GM19463 (cell line): Measurements from ENCODE around the gene SLC25A39.
"Not testable (repeated sequence)": the region's sequence is repeated elsewhere in the genome, so short reads cannot be mapped to it uniquely, and the experiment has no call there.

ENCODE experiments used
- ATAC-seq: cut with Tn5 transposase; IDR thresholded peaks from one replicate; pipeline ENCODE4 v1.9.1; 2021; ENCODE audit warnings: mild to moderate bottlenecking, moderate library complexity; ENCODE audit not compliant: unreplicated experiment

SLC25A39 gene

DNA sequence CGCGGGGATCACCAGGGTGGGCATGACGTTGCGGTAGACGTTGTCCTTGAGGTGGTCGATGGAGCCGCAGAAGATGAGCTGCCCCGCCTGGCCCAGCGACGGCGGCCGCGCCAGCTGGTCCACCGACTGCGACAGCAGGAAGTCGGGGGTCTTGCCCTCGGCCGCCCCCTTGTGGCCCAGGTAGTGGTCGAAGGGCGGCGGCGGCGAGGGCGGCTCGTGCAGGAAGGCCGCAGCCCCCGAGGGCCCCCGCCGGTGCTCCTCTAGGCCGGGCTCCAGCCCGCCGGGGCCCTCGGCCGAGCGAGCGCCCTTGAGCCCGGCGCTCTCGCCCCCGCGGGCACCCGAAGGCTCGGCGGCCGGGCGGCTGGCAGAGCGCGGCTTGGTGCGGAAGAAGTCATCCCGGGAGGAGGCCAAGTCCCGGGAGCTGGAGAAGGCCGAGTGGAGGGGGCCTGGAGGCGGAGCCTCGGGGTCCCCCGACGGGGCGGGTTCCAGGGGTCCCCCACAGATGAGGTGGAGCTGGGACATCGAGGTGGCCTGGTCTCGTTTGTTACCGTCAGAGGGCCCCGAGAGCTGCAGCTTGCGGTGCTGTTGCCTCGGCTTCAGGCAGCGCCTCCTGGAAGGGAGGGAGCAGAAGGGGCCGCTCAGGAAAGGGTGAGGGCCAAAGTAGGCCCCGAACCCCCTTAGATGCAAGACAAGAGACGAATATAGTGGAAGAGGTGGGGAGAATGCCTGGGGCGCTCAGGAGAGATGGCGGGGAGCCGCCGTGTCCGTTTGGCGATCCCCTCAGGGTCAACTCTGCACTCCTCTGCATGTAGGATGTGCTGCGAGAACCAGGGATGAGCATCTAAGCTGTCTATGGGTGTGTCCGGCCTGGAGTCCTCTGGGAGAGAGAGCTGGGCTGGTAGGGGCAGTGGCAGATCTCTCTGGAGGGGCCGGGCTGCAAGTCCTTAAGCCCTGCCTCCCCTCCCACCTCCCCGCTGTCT lies 30.2 kb upstream of the SLC25A39 start:
- ATAC-seq = no peak

DNA sequence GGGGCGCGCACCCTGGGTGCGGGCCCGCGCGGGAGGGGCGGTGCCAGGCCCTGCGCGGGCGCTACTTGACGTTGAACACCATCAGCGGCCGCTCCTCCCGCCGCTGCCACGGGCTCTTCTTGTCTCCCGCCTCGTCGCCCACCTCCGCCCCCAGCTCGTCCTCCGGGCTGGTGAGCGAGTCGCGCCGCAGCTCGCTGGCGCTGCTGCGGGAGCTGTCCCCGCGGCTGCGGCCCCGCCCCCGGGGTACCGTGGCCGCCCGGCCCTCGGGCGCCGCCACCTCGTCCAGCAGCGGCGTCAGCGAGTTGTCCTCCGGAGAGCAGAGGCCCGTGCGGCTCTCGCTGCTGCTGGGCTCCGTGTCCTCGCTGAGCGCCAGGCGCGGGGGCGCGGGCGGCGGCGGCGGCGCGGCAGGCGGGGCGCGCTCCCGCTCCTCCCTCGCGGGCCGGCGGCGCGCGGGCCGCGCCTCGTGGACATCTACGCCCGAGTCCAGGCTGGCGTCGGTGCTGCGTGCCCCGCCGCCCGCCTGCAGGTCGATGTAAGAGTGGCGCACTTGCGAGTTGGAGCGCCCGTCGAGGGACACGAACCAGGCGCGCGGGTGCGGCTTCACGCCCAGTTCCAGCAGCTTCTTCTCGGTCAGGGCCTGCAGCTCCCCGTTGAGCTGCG lies 29.2 kb upstream of the SLC25A39 start:
- ATAC-seq = no peak

DNA sequence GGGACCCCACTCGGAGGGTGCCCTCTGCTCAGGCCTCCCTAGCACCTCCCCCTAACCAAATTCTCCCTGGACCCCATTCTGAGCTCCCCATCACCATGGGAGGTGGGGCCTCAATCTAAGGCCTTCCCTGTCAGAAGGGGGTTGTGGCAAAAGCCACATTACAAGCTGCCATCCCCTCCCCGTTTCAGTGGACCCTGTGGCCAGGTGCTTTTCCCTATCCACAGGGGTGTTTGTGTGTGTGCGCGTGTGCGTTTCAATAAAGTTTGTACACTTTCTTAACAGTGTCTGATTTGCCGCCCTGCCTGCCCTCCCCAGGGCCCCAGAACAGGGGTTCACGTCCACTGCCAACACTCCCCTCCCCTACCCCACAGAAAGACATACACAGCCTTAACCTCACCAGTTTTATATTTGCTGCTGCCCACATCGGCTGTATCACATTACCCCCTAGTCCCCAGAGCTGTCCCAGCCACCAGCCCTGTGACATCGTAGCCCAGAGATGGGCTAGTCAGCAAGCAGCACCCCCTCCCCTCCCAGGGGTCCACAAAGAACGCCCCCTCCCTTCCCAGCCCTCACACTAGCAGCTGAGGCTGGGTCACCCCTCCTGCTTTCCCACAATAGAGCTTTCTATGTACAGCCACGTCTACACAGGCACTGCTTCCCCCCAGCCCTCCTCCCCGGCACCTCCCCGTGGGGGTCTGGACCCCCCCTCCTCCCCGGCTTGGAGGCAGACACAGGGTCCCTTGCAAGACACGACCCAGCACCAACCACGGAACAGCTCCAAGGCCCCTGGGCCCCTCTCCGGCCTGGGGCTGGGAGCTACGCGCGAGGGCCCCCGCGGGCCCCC lies 28.4 kb upstream of the SLC25A39 start:
- no peak for ATAC-seq

DNA sequence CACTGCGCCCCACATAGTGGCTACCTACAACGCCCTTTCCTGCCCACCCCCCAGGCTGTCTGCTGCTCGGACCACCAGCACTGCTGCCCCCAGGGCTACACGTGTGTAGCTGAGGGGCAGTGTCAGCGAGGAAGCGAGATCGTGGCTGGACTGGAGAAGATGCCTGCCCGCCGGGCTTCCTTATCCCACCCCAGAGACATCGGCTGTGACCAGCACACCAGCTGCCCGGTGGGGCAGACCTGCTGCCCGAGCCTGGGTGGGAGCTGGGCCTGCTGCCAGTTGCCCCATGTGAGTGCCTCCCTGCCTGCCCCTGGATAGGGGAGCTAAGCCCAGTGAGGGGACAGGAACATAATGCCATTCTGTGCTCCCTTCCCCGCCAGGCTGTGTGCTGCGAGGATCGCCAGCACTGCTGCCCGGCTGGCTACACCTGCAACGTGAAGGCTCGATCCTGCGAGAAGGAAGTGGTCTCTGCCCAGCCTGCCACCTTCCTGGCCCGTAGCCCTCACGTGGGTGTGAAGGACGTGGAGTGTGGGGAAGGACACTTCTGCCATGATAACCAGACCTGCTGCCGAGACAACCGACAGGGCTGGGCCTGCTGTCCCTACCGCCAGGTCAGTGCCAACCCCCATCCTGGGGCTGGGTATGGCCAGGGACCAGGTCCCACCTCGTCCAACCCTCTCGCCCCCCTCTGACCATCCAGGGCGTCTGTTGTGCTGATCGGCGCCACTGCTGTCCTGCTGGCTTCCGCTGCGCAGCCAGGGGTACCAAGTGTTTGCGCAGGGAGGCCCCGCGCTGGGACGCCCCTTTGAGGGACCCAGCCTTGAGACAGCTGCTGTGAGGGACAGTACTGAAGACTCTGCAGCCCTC lies 27.6 kb upstream of the SLC25A39 start:
- ATAC-seq = no peak

DNA sequence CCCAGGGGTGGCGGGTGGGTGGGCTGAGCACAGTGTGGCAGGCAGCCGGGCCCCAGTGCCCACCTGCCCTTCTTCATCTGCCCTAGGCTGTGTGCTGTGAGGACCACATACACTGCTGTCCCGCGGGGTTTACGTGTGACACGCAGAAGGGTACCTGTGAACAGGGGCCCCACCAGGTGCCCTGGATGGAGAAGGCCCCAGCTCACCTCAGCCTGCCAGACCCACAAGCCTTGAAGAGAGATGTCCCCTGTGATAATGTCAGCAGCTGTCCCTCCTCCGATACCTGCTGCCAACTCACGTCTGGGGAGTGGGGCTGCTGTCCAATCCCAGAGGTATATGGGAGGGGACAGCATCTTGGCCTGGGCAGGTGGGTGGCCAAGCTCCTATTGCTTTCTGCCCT lies 26.8 kb upstream of the SLC25A39 start:
- no peak for ATAC-seq

DNA sequence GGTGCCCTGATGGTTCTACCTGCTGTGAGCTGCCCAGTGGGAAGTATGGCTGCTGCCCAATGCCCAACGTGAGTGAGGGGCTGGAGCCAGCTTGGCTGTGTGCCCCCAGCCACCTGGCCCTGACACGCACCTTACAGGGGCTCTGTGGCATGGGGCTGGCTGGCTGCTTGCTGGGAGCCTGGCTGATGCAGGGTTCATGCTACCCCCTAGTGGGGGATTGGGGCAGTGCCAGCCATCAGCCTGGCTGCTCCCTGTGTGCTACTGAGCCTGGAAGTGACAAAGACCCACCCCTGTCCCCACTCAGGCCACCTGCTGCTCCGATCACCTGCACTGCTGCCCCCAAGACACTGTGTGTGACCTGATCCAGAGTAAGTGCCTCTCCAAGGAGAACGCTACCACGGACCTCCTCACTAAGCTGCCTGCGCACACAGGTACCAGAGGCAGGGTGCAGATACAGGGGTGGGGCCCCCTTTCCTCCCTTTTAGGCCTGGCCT lies 26.2 kb upstream of the SLC25A39 start:
- no peak for ATAC-seq

DNA sequence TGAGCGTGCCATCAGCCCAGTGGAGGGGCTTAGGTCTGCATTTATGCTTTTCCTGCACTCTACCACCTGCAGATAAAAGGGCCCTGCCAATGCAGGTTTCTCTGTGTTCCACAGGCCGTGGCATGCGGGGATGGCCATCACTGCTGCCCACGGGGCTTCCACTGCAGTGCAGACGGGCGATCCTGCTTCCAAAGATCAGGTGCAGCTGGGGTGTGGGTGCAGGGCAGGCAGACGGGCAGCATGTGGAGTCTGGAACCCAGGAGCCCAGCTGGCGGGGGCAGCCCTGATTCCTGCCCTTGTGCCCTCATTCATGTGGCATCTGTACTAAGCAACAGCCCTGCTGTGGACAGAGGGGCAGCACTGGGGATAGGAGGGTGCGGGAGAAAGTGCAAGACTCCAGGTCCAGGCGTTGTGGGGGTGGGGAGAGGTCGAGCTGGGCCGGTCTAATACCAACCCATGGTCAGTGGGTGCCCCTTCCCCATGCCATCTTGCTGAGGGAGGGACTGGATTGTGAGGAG lies 25.0 kb upstream of the SLC25A39 start:
- no peak for ATAC-seq

DNA sequence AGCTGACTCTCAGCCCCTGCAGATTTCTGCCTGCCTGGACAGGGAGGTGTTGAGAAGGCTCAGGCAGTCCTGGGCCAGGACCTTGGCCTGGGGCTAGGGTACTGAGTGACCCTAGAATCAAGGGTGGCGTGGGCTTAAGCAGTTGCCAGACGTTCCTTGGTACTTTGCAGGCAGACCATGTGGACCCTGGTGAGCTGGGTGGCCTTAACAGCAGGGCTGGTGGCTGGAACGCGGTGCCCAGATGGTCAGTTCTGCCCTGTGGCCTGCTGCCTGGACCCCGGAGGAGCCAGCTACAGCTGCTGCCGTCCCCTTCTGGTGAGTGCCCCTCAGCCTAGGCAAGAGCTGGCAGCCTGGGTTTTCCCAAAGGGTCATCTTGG lies 24.4 kb upstream of the SLC25A39 start:
- ATAC-seq = no peak

DNA sequence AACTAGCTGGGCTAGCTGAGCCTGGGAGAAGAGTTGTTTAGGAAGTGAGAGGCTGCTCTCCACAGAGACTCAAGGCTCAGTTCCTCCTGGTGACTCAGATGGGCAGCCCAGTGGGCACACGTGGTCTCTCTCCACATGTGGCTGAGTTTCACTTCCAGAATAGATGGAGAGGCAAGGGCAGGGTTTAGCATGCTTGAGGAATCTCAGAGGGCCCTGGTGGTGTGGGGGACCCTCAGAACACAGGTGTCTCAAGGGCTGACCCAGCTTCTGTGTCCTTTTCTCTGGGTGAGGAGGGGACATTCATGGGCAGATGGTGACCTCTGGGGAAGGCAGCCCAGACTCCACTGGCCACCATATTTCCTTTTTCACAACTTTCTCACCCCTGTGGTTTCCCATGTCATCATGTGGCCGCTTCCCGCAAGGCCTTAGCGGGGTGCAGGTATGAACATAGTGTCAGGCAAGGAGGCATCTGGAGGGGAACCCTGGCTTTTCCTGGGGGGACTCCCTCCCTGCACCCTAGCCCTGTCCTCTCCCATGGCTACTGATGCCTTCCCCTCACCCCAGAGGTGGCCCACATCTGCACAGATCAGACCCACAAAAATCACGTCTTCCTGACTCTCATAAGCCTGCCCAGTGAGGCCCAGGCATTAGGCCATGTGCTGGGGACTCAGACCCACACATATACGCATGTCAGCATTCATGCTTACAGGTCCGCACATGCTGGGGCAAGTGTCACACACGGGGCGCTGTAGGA lies 23.8 kb upstream of the SLC25A39 start:
- ATAC-seq = no peak

DNA sequence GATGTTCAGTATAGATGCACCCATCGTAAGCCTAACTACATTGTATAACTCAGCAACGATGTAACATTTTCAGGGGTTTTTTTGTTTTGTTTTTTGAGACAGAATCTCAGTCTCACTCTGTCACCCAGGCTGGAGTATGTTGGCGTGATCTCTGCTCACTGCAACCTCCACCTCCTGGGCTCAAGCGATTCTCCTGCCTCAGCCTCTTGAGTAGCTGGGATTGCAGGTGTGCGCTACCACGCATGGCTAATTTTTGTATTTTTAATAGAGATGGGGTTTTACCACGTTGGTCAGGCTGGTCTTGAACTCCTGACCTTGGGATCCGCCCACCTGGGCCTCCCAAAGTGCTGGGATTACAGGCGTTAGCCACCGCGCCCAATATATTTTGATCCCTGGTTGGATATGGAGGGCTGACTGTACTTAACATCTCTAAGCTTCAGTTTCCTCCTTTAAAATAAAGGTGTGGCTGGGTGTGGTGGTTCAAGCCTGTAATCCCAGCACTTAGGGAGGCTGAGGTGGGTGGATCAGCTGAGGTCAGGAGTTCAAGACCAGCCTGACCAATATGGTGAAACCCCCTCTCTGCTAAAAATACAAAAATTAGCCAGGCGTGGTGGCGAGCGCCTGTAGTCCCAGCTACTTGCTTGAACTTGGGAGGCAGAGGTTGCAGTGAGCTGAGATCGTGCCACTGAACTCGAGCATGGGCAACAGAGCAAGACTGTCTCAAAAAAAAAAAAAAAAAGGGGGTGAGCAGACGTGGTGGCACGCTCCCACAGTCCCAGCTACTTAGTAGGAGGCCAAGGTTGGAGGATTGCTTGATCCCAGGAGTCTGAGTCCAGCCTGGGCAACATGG lies 22.8 kb upstream of the SLC25A39 start:
- ATAC-seq = not testable (repeated sequence)

DNA sequence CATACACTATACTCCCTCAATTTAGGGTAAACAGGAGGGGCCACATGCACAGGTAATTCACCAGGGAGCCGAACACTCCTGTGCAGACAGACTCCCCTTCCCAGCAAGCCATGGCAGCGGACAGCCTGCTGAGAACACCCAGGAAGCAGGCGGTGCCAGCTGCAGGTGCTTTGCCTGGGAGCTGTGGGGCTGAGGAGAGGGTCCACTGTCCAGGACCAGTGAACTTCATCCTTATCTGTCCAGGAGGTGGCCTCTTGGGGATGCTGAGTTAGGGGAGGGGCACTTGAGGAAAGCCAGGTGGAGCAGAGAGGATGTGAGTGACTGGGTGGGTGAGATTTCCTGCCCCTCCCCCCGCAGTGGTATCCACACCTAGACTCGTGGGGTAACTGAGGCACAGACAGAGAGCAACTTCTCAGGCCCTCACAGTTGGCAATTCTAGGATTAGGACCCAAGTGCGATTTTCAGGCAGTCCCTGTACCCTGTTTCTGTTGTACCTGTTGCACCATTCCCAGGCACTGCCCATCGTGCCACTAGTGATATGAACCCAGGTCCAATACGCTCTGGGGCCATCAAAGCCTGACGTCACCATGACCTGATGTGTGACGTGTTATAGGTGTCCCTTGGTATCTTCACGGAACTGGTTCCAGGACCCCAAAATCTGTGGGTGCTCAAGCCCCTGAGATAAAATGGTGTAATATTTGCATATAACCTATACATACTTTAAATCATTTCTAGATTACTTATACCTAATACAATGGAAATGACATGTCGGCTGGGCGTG lies 21.6 kb upstream of the SLC25A39 start:
- no peak for ATAC-seq

DNA sequence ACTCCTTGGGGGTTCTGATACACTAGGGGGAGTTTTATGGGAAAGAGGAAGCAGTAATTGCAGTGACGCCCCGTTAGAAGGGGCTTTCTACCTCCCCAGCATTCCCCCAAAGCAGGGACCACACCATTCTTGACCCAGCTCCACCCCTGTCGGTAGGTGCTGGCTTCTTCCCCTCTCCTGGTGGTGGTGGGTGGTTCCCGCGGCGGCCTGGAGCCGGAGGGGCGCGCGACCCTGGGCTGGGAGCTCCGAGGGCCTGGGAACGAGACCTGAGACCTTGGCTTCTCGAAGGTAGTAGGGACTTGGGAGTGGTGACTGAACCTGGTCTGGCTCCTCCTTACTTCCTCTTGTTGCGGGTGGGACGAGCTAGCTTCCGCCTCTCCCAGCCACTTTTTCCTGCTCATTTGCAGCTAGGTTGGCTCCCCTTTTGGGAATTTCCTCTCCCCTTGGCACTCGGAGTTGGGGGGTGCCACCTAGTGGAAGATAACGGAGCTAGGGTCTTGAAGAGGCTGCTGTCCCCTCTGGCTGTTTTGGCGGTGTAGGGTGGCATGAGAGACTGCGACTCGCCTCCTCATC lies 20.9 kb upstream of the SLC25A39 start:
- ATAC-seq = no peak

DNA sequence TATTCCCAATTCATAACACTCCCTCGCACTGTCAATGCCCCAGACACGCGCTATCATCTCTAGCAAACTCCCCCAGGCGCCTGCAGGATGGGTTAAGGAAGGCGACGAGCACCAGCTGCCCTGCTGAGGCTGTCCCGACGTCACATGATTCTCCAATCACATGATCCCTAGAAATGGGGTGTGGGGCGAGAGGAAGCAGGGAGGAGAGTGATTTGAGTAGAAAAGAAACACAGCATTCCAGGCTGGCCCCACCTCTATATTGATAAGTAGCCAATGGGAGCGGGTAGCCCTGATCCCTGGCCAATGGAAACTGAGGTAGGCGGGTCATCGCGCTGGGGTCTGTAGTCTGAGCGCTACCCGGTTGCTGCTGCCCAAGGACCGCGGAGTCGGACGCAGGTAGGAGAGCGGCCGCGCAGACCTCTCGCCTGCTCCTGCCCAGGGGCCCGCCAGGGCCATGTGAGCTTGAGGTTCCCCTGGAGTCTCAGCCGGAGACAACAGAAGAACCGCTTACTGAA lies 20.4 kb upstream of the SLC25A39 start, which contains the start of gene GRN:
GRN (plus strand) TSS at position 364 of the 515 bp plus-strand sequence. CDS start 3,863 bp downstream, outside the sequence.
- peak; percentile 71 for ATAC-seq

DNA sequence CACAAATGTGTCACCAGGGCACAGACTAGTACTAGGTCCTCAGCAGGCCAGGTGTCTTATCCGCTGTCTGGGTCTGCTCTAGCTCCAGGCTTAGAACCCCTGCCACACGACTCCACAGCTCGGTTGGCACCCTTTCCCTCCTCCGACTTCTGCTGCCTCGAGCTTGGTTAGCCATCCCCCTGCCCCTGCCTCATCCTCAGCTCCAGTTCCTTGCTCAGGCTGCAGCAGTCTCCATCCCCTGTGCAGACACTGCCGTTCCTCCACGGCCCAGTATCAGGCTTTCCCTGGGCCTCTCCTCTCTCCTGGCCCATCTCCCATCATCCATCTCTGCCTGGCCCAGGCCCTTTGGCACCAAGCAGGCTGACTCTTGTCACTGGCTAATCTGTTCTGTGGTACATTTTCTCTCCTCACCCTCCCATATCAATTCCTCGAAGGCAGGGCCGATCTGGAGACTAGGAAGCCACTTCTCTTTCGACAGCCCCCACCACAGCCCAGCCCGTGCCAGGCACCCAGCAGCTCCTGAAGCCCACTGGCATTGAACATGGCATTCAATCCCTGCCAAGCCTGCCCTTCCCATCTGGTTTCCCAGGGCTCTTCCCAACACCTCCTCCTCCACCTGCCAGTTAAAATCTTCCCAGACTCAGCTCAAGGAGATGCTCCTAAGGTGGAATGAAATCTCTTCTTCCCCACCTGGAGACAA lies 19.0 kb upstream of the SLC25A39 start:
- no peak for ATAC-seq

DNA sequence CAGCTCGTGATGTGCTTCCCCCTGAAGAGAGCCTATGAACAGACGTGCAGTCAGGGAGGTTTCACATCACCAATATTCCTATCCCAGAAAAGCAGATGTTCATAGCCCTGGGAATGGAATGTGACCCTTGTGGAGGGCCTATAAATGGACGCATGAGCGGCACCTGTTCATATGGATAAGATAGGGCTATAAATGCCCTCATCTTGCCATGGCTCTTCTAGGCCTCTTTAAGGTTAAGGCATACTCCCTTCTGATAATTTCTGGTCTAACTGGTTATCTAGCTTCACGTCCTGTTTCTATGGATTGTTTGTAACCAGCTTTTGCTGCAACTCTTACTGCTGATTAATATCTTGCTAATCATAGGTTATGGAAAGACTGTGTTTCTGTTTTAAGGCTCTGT lies 15.9 kb upstream of the SLC25A39 start:
- not testable (repeated sequence) for ATAC-seq

DNA sequence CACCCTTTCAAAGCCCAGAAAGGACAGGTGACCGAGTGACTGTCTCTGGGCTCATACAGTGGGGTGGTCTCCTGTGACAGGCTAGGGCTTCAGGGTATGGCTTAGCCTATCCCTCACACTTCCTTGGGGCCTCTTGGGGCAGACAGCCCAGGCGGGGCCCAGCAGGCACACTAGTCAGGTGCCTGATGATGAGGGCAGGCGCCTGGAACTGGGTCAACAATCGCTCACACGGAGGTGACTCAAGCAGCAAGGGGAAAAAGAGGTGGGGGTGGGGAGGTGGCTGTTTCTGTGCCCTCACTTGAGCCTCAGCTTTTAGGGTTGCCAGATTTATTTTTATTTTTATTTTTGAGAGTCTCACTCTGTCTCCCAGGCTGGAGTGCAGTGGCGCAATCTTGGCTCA lies 14.1 kb upstream of the SLC25A39 start:
- ATAC-seq = no peak
